HepG2 (cell line): ENCODE measurements around the gene CHKA.

Experiments
- ATF2 ChIP-seq: sonication (generic); formaldehyde crosslinking; IDR thresholded peaks from 2 replicates; pipeline ENCODE4 v1.4.0; 2020; ENCODE audit warnings: missing genetic modification reagents
- FLYWCH1 ChIP-seq: sonication (generic); formaldehyde crosslinking; IDR thresholded peaks from 2 replicates; pipeline ENCODE4 v1.8.1; 2023; ENCODE audit warnings: mild to moderate bottlenecking, missing genetic modification reagents
- HNRNPUL1 ChIP-seq: fragments of 200-400 bp; formaldehyde crosslinking; IDR thresholded peaks from 2 replicates; pipeline ENCODE4 v1.6.1; 2017; ENCODE audit warnings: low read depth, mild to moderate bottlenecking, low read length, moderate library complexity
- MYC ChIP-seq: sonication (generic); formaldehyde crosslinking; IDR thresholded peaks from 2 replicates; pipeline ENCODE4 v1.9.0; 2021; ENCODE audit warnings: missing genetic modification reagents, borderline replicate concordance
- SIN3A ChIP-seq: IDR thresholded peaks from 2 replicates; pipeline ENCODE4 v1.6.1; 2011; ENCODE audit warnings: low read depth, mild to moderate bottlenecking, control low read depth, low read length, borderline replicate concordance
- SUZ12 ChIP-seq: fragments of 150-350 bp; IDR thresholded peaks from 2 replicates; pipeline ENCODE4 v1.6.1; 2014; ENCODE audit warnings: low read depth, low read length
- USF2 ChIP-seq, 2 experiments: sonication (generic) in 1 of 2; formaldehyde crosslinking in 1 of 2; IDR thresholded peaks; 2 replicates each; pipeline versions ENCODE4 v1.5.1 to v1.6.1; 2011 to 2020; ENCODE audit warnings: borderline replicate concordance in 1 of 2, low read depth in 1 of 2, low read length in 1 of 2, mild to moderate bottlenecking in 1 of 2, missing genetic modification reagents in 1 of 2, moderate library complexity in 1 of 2

- TF ChIP-seq USF2 (IDR thresholded peaks at IDR 0.05; ENCODE audit: low read depth, low read length) (no peak), USF2 (CRISPR knock-in tag; IDR thresholded peaks at IDR 0.05; ENCODE audit: borderline replicate concordance) (no peak), SIN3A (no peak), ATF2 (no peak), HNRNPUL1 (no peak), FLYWCH1 (CRISPR knock-in tag) (no peak), MYC (CRISPR knock-in tag) (no peak), SUZ12 (no peak)
These were observed 39.0 kb upstream of the CHKA start for GRCh38 chr11:68160100-68160695.
